ENCODE data around the gene PCNX2. TPM values are rescaled to one million over a fixed set of nuclear protein-coding genes. Genes with fewer than 3 reads are reported as not detected.

The PCNX2 gene
- total and polyA plus RNA-seq, 3 donors from 2014 or later, result 8.4 to 28.9 (median 27.6) TPM

- intact Hi-C loops (cut with DNase I; ENCODE audit: low total_unique reads), result no loop called here
- no peak for DNase-seq
- H3K27me3 ChIP-seq, result no peaks in the 10 kb centered on the region
- H3K4me3 ChIP-seq, result no peak overlapping the region
- H3K9me3 ChIP-seq, result no peaks in the 10 kb centered on the region
- H3K36me3 ChIP-seq (ENCODE audit: low read depth, missing control alignments), result no peaks in the 10 kb centered on the region
- no peak for TF ChIP-seq CTCF (IDR thresholded peaks at IDR 0.05)
- no peak for TF ChIP-seq POLR2A (IDR thresholded peaks at IDR 0.05)
- H3K27ac ChIP-seq, result peak overlapping the region in 1 of 2 donors; percentile 5
- no peaks in the 10 kb centered on the region for H3K4me1 ChIP-seq
- WGBS, 2 donors, result 65 to 80% methylated on average over 3 of the region's 3 CpGs
Observed at GRCh38 chr1:233293556-233294446, 1.7 kb downstream of the PCNX2 start.

GRCh38 chr1:233290396-233291034 is 5.0 kb downstream of the PCNX2 start:
- Histone ChIP-seq H3K4me1 (no peaks in the 10 kb centered on the region), H3K4me3 (no peak overlapping the region), H3K27me3 (no peaks in the 10 kb centered on the region), H3K9me3 (no peaks in the 10 kb centered on the region), H3K36me3 (ENCODE audit: low read depth, missing control alignments) (no peaks in the 10 kb centered on the region), H3K27ac (no peak overlapping the region)
- no peak for DNase-seq
- intact Hi-C loops (cut with DNase I; ENCODE audit: low total_unique reads), result no loop called here
- TF ChIP-seq CTCF (IDR thresholded peaks at IDR 0.05) (no peak), POLR2A (IDR thresholded peaks at IDR 0.05) (no peak)
- WGBS, 2 donors, result 48 to 76% methylated on average over 5 of the region's 5 CpGs

- no peak overlapping the region for H3K4me3 ChIP-seq
- H3K27me3 ChIP-seq, result no peaks in the 10 kb centered on the region
- H3K4me1 ChIP-seq, result no peaks in the 10 kb centered on the region
- WGBS, 2 donors, result 78 to 92% methylated on average over 3 to 4 of the region's 4 CpGs
- DNase-seq, result no peak
- no peaks in the 10 kb centered on the region for H3K36me3 ChIP-seq (ENCODE audit: low read depth, missing control alignments)
- intact Hi-C loops (cut with DNase I; ENCODE audit: low total_unique reads), result no loop called here
- H3K9me3 ChIP-seq, result no peaks in the 10 kb centered on the region
- no peak for TF ChIP-seq POLR2A (IDR thresholded peaks at IDR 0.05)
- no peak for TF ChIP-seq CTCF (IDR thresholded peaks at IDR 0.05)
- H3K27ac ChIP-seq, result no peak overlapping the region
Observed at GRCh38 chr1:233289676-233290075, 5.8 kb downstream of the PCNX2 start.

- intact Hi-C loops (cut with DNase I; ENCODE audit: low total_unique reads), result no loop called here
- WGBS, 2 donors, result 94 to 97% methylated on average over 3 of the region's 3 CpGs
- no peak for TF ChIP-seq POLR2A (IDR thresholded peaks at IDR 0.05)
- no peak for TF ChIP-seq CTCF (IDR thresholded peaks at IDR 0.05)
- no peaks in the 10 kb centered on the region for H3K4me1 ChIP-seq
- no peaks in the 10 kb centered on the region for H3K9me3 ChIP-seq
- no peak for DNase-seq
- H3K27me3 ChIP-seq, result no peaks in the 10 kb centered on the region
- no peak overlapping the region for H3K27ac ChIP-seq
- H3K4me3 ChIP-seq, result no peak overlapping the region
- no peaks in the 10 kb centered on the region for H3K36me3 ChIP-seq (ENCODE audit: low read depth, missing control alignments)
Observed at GRCh38 chr1:233282582-233282886, 13.0 kb downstream of the PCNX2 start.

Data from testis (tissue), 3 donors.